ENCODE measurements around the gene STAC.

STAC gene

GRCh38 chr3:36482256-36482655, 102.0 kb downstream of the STAC start:
- H3K4me3 Mint-ChIP-seq: no peak overlapping the region
- H3K9me3 Mint-ChIP-seq: peaks cover 10% of the 10 kb centered on the region
- no peak for TF ChIP-seq CTCF (IDR thresholded peaks at IDR 0.05; ENCODE audit: unreplicated experiment in 3 of 3)
- no peaks in the 10 kb centered on the region for H3K4me1 Mint-ChIP-seq
- H3K36me3 Mint-ChIP-seq (ENCODE audit: low read depth): no peaks in the 10 kb centered on the region
- no peak overlapping the region for H3K27ac Mint-ChIP-seq
- H3K27me3 Mint-ChIP-seq (ENCODE audit: low read depth): peaks cover 10% of the 10 kb centered on the region

GRCh38 chr3:36482880-36483279, 102.6 kb downstream of the STAC start:
- Mint-ChIP-seq H3K36me3 (ENCODE audit: low read depth) (no peaks in the 10 kb centered on the region), H3K27ac (no peak overlapping the region), H3K4me3 (no peak overlapping the region), H3K9me3 (peaks cover 10% of the 10 kb centered on the region), H3K27me3 (ENCODE audit: low read depth) (peaks cover 10% of the 10 kb centered on the region), H3K4me1 (no peaks in the 10 kb centered on the region)
- TF ChIP-seq CTCF (IDR thresholded peaks at IDR 0.05; ENCODE audit: unreplicated experiment in 3 of 3): no peak

GRCh38 chr3:36483709-36484108, 103.4 kb downstream of the STAC start:
- H3K27me3 Mint-ChIP-seq (ENCODE audit: low read depth): peaks cover 10% of the 10 kb centered on the region
- no peaks in the 10 kb centered on the region for H3K4me1 Mint-ChIP-seq
- TF ChIP-seq CTCF (IDR thresholded peaks at IDR 0.05; ENCODE audit: unreplicated experiment in 3 of 3): no peak

GRCh38 chr3:36484386-36484785, 104.1 kb downstream of the STAC start:
- TF ChIP-seq CTCF (IDR thresholded peaks at IDR 0.05; ENCODE audit: unreplicated experiment in 3 of 3): no peak
- no peaks in the 10 kb centered on the region for H3K4me1 Mint-ChIP-seq
- peaks cover 10% of the 10 kb centered on the region for H3K27me3 Mint-ChIP-seq (ENCODE audit: low read depth)
- H3K36me3 Mint-ChIP-seq (ENCODE audit: low read depth): no peaks in the 10 kb centered on the region
- no peak overlapping the region for H3K4me3 Mint-ChIP-seq
- peaks cover 3% of the 10 kb centered on the region for H3K9me3 Mint-ChIP-seq
- H3K27ac Mint-ChIP-seq: no peak overlapping the region

More at GRCh38 chr3:36483709-36484108, 103.4 kb downstream of the STAC start:
- H3K9me3 Mint-ChIP-seq: peaks cover 10% of the 10 kb centered on the region
- no peaks in the 10 kb centered on the region for H3K36me3 Mint-ChIP-seq (ENCODE audit: low read depth)
- no peak overlapping the region for H3K4me3 Mint-ChIP-seq
- H3K27ac Mint-ChIP-seq: no peak overlapping the region

- no peaks in the 10 kb centered on the region for H3K36me3 Mint-ChIP-seq (ENCODE audit: low read depth)
- H3K27ac Mint-ChIP-seq: no peak overlapping the region
- no peak for TF ChIP-seq CTCF (IDR thresholded peaks at IDR 0.05; ENCODE audit: unreplicated experiment in 3 of 3)
- no peaks in the 10 kb centered on the region for H3K9me3 Mint-ChIP-seq
- peaks cover 10% of the 10 kb centered on the region for H3K27me3 Mint-ChIP-seq (ENCODE audit: low read depth)
- H3K4me1 Mint-ChIP-seq: no peaks in the 10 kb centered on the region
- no peak overlapping the region for H3K4me3 Mint-ChIP-seq
These were observed 105.9 kb downstream of the STAC start for GRCh38 chr3:36486009-36486795.

GRCh38 chr3:36487616-36488015, 107.3 kb downstream of the STAC start:
- Mint-ChIP-seq H3K9me3 (no peaks in the 10 kb centered on the region), H3K27ac (no peak overlapping the region), H3K4me3 (no peak overlapping the region), H3K4me1 (no peaks in the 10 kb centered on the region), H3K36me3 (ENCODE audit: low read depth) (no peaks in the 10 kb centered on the region), H3K27me3 (ENCODE audit: low read depth) (peaks cover 4% of the 10 kb centered on the region)
- TF ChIP-seq CTCF (IDR thresholded peaks at IDR 0.05; ENCODE audit: unreplicated experiment in 3 of 3): no peak
